IMR-90 (cell line): ENCODE results near the gene LSM14A.

Source experiments
- POLR2A ChIP-seq: IDR thresholded peaks from 2 replicates; pipeline ENCODE4 v1.6.1; 2012; ENCODE audit warnings: mild to moderate bottlenecking, low read depth, low read length
- TF ChIP-seq, protein P1 (sequence below): conservative IDR thresholded peaks from 2 replicates; pipeline ENCODE4 v1.5.1; 2012; ENCODE audit warnings: mild to moderate bottlenecking, low read depth, low read length, improper control_type of control experiment

DNA sequence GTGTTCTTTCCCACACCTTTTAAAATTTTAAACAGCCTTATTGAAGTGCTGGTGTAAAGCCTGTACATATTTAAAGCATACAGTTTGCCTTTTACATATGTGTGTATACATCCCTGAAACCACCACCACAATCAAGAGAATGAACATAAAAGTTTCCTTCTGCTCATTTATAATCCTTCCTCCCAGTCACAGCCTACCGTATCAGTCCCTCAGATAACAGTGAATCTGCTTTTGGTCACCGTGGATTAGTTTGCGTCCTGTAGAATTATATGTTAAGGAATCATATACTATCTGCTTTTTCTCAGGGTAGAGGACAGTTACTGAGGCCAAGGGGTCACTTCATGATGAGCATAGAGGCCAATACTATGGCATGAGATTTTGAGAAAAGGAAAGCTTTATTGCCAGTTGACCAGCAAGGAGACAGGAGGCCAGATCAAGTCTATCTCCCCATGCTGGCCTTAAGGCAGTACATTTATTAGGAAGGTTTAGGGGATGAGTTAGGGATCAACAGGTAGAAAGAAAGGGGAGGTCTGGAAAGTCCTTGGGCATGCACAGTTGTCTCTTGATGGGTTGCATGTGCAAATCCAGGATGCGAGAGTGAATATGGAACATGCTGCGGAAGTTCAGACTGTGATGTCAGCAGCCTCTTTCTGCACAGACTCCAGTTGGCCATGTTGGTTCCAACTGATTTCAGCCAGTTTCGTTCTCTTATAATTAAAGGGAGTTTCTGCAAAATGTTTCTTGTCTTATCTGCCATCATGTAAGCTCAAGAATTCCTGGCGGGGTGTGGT, 36.3 kb upstream of the LSM14A start:
- TF ChIP-seq, protein P1, sequence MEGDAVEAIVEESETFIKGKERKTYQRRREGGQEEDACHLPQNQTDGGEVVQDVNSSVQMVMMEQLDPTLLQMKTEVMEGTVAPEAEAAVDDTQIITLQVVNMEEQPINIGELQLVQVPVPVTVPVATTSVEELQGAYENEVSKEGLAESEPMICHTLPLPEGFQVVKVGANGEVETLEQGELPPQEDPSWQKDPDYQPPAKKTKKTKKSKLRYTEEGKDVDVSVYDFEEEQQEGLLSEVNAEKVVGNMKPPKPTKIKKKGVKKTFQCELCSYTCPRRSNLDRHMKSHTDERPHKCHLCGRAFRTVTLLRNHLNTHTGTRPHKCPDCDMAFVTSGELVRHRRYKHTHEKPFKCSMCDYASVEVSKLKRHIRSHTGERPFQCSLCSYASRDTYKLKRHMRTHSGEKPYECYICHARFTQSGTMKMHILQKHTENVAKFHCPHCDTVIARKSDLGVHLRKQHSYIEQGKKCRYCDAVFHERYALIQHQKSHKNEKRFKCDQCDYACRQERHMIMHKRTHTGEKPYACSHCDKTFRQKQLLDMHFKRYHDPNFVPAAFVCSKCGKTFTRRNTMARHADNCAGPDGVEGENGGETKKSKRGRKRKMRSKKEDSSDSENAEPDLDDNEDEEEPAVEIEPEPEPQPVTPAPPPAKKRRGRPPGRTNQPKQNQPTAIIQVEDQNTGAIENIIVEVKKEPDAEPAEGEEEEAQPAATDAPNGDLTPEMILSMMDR = no peak
- TF ChIP-seq POLR2A = no peak
